DND-41 (cell line): ENCODE data around the gene UTP14C.

Source experiments
- EZH2 ChIP-seq: IDR thresholded peaks from 3 replicates; pipeline ENCODE4 v1.6.1; 2012; ENCODE audit warnings: borderline replicate concordance, low read depth, mild to moderate bottlenecking, moderate library complexity, low read length, inconsistent platforms; ENCODE audit not compliant: severe bottlenecking
- TF ChIP-seq, protein P1 (sequence below): IDR thresholded peaks from 2 replicates; pipeline ENCODE4 v1.5.1; 2012; ENCODE audit warnings: borderline replicate concordance, low read length, moderate library complexity, mild to moderate bottlenecking; ENCODE audit not compliant: poor library complexity, severe bottlenecking; ENCODE audit errors: extremely low read depth

- TF ChIP-seq, protein P1, sequence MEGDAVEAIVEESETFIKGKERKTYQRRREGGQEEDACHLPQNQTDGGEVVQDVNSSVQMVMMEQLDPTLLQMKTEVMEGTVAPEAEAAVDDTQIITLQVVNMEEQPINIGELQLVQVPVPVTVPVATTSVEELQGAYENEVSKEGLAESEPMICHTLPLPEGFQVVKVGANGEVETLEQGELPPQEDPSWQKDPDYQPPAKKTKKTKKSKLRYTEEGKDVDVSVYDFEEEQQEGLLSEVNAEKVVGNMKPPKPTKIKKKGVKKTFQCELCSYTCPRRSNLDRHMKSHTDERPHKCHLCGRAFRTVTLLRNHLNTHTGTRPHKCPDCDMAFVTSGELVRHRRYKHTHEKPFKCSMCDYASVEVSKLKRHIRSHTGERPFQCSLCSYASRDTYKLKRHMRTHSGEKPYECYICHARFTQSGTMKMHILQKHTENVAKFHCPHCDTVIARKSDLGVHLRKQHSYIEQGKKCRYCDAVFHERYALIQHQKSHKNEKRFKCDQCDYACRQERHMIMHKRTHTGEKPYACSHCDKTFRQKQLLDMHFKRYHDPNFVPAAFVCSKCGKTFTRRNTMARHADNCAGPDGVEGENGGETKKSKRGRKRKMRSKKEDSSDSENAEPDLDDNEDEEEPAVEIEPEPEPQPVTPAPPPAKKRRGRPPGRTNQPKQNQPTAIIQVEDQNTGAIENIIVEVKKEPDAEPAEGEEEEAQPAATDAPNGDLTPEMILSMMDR, result no peak
- TF ChIP-seq EZH2, result no peak
Measured at GRCh38 chr13:52025475-52026245, 1.2 kb downstream of the UTP14C start.
